GM10847 (cell line): ENCODE data around the gene GLIS1.

Source experiments
- POLR2A ChIP-seq: IDR thresholded peaks from 2 replicates; pipeline ENCODE4 v1.6.1; 2011; ENCODE audit not compliant: insufficient read length; ENCODE audit errors: extremely low read depth

The GLIS1 gene

DNA sequence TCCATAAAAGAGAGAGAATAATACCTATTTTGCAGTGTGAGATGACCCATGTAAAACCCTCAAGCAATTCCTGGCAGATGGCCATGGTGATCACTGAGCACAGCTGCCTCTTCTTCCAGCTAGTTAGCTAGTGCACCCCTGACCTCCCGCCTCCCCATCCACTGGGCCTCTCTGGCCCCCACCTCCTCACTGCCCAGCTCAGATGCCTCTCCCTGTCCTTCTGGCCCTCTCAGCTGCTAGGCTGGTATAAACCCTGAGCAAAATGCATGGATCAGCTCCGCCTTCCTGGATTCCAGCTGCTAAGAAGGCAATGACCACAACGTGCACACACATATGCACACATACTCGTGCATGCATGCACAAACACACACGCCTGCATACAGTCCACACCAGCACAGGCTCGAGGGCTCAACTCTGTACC lies 162.6 kb downstream of the GLIS1 start:
- no peak for TF ChIP-seq POLR2A

DNA sequence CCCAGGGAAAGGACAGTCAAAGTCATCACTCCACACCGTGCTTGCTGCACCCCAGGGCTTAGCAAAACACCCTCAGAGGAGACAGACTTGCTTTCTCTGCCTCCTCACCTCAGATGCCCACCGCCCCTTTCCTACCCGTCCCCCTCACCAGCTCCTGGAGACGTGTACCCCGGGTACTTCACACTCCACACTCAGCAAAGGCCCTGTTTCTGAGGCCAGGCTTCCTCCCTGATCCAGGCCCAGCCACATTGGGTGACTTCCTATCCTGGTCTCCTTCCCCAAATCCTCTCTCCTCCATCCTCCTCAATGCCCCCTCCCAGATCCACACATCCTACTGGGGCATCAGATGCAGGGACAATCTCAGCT lies 163.0 kb downstream of the GLIS1 start:
- TF ChIP-seq POLR2A, result no peak

DNA sequence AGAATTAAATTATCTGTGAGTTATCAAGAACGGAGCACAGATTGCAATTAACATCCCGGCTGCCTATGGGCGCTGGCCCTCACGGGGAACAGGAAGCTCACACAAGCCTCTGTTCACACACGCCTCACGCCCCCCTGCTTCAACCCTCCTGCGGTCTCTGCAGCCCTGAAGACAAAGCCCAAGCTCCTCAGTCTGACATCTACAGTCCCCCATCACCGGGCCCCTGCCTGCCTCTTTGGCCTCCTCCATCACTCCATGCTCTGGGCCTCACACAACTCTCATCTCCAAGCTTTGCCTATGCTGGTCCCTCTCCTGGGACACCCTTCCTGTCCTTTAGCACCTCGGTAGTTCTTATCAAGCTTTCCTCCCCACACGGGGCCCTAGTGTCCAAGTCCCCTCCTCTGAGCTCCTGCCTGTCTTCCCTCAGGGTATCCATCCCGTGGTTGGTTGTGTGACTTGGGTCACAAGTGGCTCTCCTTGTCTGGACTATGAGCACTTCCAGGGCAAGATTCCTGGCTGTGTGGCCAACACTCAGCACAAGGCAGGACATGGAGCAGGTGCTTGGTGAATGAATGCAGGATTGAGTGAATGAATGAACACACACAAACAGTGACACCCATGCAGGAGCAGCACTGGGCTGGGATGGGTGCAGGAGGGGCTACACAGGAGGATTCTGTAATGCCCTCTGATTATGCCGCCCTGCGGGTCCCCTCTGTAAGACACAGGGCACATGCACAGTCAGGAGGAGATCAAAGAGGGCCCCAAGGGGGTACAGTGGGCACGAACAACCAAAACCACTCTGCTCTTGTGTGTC lies 163.6 kb downstream of the GLIS1 start:
- TF ChIP-seq POLR2A, result no peak

DNA sequence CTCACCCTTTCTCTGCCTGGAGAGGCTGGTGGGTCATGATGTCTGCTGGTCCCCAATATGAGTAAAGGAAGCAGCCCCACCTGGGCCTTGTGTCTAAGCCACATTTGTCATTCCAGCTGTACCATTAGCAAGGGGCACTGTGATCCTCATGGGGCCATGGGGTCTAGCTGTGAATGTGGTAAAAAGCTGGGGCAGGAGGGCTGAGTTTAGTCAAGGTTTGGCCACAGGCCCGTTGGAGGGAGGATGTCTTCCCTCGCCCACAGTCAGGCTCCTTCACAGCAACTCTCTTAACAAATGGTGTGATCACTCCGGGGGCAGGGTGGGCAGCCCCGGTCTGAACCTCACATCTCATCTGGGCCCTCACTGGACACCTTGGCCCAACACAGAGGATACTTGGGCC lies 164.3 kb downstream of the GLIS1 start:
- no peak for TF ChIP-seq POLR2A

DNA sequence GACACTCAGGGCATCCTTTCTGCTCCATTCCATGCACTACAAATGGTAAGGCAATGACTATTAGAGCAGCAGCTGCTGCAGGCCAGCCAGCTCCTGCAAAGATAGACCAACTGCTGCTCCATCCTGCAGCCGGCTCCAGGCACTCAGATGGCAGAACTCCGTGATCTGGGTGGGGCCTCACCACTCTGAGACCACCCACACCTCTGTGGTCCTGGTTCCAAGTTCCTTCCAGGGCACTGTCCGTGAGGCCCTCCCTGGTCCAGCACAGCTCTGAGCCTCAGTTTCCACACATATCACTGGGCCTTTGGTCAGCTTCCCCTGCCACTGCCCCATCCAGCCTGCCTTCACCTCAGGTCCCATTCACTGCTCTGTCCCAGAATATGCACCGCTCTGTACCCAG lies 165.0 kb downstream of the GLIS1 start:
- no peak for TF ChIP-seq POLR2A

DNA sequence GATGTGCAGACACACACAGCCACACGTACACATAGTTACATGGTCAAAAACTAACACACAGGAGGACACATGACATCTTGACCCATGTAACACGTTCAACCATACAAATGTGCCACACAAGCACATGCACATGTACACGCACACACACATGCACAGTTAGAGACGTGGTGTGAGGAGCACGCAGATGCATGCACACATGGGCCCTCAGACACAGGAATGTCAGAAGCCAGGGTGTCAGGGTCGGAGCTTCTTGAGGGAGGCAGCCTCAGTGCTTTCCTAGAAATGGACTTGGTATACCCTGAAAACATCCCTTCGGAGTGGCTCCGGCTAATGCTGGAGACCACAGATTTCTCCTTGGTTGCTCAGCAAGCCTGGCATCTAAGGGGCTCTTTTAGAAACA lies 165.4 kb downstream of the GLIS1 start:
- no peak for TF ChIP-seq POLR2A

DNA sequence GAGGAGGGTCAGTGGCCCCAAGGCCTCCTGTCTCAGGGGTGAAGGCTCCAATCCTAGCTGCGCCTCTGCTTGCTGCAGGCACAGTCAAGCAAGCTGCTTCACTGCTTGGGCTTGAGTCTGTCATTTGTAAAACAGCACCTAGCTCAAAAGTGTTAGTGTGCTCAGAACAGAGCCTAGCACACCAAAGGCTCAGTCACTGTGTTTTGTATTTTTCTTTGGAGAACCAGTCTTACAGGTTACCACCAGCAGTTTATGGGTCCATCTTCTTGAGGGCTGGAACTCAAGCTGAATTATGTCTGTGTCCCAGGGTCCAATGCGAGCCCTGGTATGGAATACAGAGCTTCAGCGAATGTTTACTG lies 166.2 kb downstream of the GLIS1 start:
- TF ChIP-seq POLR2A, result no peak

DNA sequence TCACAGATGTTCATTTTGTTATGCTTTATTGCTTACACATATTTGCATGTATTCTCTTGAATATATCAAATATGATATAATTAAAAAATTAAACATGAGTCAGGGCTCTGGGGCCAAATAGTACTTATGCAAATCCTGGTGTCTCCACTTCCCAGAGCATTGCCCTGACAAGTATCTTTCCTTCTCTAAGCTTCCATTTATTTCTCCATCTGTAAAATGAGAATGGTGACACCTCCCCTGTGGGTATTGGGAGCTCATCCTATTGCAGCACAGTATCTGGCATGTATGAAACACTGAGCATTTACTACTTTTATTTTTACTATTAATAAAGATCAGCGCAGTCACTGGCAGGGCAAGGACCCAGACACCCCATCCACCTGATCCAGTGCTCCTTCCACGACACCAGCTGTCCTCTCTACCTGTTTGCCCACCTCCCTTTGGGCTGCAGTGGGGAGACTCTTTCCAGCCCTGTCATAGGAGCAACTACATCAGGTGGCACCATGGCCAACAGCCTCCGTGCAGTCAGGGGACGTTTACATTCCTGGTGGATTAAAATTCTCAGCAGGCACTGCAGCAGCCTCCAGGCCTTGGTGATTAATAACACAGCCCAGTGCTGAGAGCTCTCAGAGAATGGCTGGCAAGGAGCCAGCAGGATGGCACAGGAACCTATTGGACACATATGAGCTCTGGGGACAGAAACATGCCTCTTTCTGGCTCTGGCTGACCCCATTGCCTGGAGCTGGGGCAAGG lies 166.7 kb downstream of the GLIS1 start:
- TF ChIP-seq POLR2A, result no peak

DNA sequence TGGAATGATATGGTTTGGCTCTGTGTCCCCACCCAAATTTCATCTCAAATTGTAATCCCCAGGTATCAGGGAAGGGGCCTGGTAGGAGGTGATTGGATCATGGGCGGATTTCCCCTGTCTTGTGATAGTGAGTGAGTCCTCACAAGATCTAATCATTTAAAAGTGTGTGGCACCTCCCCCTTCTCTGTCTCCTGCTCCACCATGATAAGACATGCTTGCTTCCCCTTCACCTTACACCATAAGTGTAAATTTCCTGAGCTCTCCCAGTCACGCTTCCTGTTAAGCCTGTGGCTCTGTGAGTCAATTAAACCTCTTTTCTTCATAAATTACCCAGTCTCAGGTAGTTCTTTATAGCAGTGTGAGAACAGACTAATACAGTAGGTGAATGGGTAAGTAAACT lies 170.4 kb downstream of the GLIS1 start:
- TF ChIP-seq POLR2A, result no peak

DNA sequence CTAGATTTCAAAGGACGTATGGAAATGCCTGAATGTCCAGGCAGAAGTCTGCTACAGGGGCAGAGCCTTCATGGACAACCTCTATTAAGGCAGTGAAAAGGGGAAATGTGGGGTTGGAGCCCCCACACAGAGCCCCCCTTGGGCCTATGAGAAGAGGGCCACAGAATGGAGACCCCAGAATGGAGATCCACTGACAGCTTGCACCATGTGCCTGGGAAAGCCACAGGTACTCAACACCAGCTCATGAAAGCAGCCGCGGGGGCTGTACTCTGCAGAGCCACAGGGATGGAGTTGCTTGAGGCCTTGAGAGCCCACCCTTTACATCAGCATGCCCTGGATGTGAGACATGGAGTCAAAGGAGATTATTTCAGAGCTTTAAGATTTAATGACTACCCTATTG lies 171.1 kb downstream of the GLIS1 start:
- TF ChIP-seq POLR2A, result no peak

DNA sequence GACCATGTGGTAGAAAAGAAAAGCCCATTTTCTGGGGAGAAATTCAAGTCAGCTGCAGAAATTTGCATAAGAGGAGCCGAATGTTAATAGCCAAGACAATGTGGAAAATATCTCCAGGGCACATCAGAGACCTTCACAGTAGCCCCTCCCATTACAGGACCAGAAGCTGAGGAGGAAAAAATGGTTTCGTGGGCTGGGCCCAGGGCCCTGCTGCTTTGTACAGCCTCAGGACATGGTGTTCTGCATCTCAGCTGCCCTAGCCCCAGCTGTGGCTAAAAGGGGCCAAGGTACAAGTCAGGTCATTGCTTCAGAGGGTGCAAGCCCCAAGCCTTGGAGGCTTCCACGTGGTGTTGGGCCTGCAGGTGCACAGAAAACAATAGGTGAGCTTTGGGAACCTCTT lies 171.5 kb downstream of the GLIS1 start:
- TF ChIP-seq POLR2A, result no peak

DNA sequence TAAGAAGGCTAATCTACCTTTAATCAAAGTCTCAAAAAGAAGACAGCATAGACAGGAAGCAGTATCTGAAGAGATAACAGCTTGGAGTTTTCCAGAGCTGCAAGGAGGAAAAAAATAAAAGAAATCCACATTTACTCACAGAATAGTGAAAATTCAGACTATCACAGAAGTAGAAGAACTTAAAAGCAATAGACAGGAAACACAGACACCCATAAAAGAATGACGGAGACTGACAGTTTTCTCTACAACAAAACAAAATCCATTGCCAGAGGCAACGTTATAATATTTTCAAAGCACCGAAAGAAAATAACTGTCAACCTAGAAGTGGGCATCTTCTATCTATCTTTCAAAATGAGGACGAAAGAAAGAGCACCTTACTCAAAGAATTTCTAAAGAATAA lies 175.4 kb downstream of the GLIS1 start:
- no peak for TF ChIP-seq POLR2A

DNA sequence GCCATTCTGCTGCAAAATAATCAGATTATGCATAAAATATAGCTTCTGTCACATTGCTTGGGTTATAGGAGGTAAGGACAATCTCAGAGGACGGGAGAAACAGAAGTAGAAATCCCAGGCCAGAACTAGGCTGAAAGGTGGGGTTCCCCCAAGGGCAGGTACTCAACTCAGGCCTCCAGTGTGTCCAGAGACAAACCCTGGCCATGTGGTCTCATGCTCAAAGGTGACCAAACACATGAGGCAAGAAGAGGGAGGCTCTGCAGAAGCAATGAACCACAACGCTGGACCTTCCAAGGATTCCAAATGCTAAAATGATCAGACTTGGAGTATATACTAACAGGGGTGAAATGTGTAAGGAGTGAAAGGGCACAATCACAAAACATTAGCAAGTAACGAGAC lies 176.0 kb downstream of the GLIS1 start:
- TF ChIP-seq POLR2A, result no peak

DNA sequence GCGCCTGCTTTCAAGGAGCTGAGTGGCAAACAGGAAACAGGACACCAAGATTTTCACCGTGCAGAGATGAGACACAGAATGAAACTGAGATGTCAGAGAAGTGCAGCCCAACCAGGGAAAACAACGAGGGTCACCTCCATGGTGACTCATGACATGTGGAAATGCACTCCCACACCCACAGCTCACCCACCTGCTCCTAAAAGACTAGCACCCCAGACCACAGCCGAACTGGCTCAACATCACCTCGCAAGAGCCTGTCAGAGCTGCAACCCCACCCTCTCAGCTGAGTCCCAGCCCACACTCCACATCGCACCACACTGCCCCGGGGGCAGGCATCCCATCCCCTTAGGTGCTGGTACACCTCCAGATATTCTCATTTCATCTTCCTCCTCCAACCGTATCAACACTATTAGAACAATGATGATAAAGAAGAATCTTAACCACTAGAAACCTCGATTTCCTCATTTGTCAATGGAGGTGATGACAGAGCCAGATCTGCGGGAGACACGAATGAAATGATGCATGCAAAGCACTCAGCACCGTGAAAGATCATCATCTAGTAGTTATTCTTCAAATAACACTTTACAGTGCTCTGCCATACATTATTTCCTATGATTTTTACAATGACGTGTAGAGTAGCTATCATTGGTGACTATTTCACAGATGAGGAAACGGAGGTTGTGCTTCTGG lies 176.5 kb downstream of the GLIS1 start:
- TF ChIP-seq POLR2A, result no peak

DNA sequence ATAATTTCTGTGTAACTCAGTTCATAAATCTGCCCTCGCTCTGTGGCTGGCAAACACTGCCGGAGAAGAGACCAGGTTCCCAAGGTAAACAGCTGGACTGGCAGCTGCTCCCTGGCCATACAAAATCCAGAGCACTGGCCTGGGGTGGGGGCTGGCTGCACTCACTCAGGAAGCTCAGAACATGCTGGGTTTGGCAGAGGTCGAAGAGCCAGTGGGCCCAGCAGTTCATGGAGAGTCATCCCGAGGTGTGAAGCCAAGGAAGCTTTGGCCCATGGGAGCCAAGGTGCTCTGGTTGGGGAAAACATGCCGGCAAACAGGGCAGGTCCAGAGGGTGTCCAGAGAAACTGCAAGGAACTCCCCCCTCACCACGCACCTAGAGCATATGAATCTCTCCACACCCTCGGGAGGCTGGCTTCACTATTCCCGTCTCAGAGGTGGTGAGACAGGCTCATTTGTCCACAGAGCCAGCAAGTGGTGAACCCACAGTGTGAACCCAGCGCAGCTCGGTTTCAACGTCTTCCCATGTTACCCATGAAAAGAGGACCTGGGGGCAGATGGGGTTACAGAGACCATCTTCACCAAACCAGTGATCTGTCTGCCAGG lies 177.4 kb downstream of the GLIS1 start:
- TF ChIP-seq POLR2A, result no peak
